GM12878 (cell line): ENCODE data around the gene AGAP2. TPM values are rescaled to one million over a fixed set of nuclear protein-coding genes. Genes with fewer than 3 reads are reported as not detected.

Source experiments
- ATAC-seq: fragments of 200-7000 bp; cut with Tn5 transposase; 3 replicates; pipeline ENCODE4 v1.9.1; 2020; ENCODE audit warnings: mild to moderate bottlenecking, moderate library complexity
- BruUV-seq: library from RNA; stranded (reverse); fragments of 400-500 nt; replicated peaks from 2 replicates; lab custom pipeline; 2021; lab: Mats Ljungman, UMichigan
- CTCF ChIA-PET: fragments of 300-600 bp; sonication (Branson Sonifier 250); formaldehyde crosslinking; extraction: SDS; loops from one replicate; lab custom pipeline; 2021; ENCODE audit warnings: inconsistent platforms; lab: Yijun Ruan, JAX
- POLR2A ChIA-PET: fragments of 350-600 bp; formaldehyde crosslinking; extraction: SDS; loops from one replicate; lab custom pipeline; 2021; ENCODE audit warnings: inconsistent platforms; lab: Charles Lee
- RAD21 ChIA-PET: fragments of 300-600 bp; sonication (Branson Sonifier 250); formaldehyde crosslinking; loops from one replicate; lab custom pipeline; 2023; ENCODE audit warnings: antibody characterized with exemption; ENCODE audit not compliant: unreplicated experiment; lab: Charles Lee
- SMC1A ChIA-PET: fragments of 300-600 bp; sonication (Branson Sonifier 250); formaldehyde crosslinking; loops from one replicate; lab custom pipeline; 2023; ENCODE audit not compliant: unreplicated experiment, uncharacterized antibody; lab: Charles Lee
- DNase-seq: peaks from one replicate; pipeline ENCODE4 v3.0.0-alpha.2; 2011; ENCODE audit warnings: low read depth, low spot score
- FAIRE-seq: peaks from 3 replicates; lab custom pipeline; 2011; peaks lifted over from hg19 to GRCh38; lab: Jason Lieb, UNC
- H2AFZ ChIP-seq: 2 replicates; pipeline ENCODE4 v1.6.0; 2011; ENCODE audit warnings: low read depth, low read length, control low read depth; ENCODE audit not compliant: control insufficient read depth
- H3K27ac ChIP-seq: 2 replicates; pipeline ENCODE4 v1.5.1; 2011; ENCODE audit warnings: control low read depth; ENCODE audit not compliant: control insufficient read depth, insufficient read depth
- H3K27me3 ChIP-seq, 2 experiments: replicated peaks in 1 of 2; 2 replicates each; pipeline versions ENCODE4 v1.6.0 to v1.6.1; 2011; ENCODE audit warnings: low read length in 1 of 2; ENCODE audit not compliant: control insufficient read depth in 2 of 2, insufficient read depth in 2 of 2
- H3K36me3 ChIP-seq, 2 experiments: 2 replicates each; pipeline ENCODE4 v1.5.1; 2011; ENCODE audit warnings: low read length in 1 of 2; ENCODE audit not compliant: control insufficient read depth in 2 of 2, insufficient read depth in 2 of 2
- H3K4me1 ChIP-seq: 2 replicates; pipeline ENCODE4 v1.6.1; 2011; ENCODE audit warnings: mild to moderate bottlenecking, low read length, moderate library complexity, mixed read lengths; ENCODE audit not compliant: control insufficient read depth, insufficient read depth
- H3K4me2 ChIP-seq: 2 replicates; pipeline ENCODE4 v1.6.0; 2011; ENCODE audit warnings: control low read depth; ENCODE audit not compliant: control insufficient read depth, insufficient read depth
- H3K4me3 ChIP-seq: fragments of 200-600 bp; sonication (generic); 2 replicates; pipeline ENCODE4 v1.5.1; 2016
- H3K79me2 ChIP-seq: 2 replicates; pipeline ENCODE4 v1.6.0; 2011; ENCODE audit warnings: low read length; ENCODE audit not compliant: control insufficient read depth, insufficient read depth
- H3K9ac ChIP-seq: 2 replicates; pipeline ENCODE4 v1.8.0; 2011; ENCODE audit warnings: low read length, control low read depth, mixed read lengths; ENCODE audit not compliant: control insufficient read depth, insufficient read depth
- H3K9me3 ChIP-seq: replicated peaks from 3 replicates; pipeline ENCODE4 v1.5.1; 2011; ENCODE audit warnings: mild to moderate bottlenecking, low read length; ENCODE audit not compliant: control insufficient read depth, insufficient read depth
- H4K20me1 ChIP-seq: 2 replicates; pipeline ENCODE4 v1.6.0; 2011; ENCODE audit not compliant: control insufficient read depth, insufficient read depth
- ETV6 ChIP-seq, 2 experiments: fragments of 450-650 bp in 1 of 2; IDR thresholded peaks in 1 of 2; conservative IDR thresholded peaks in 1 of 2; 2 replicates each; pipeline ENCODE4 v1.6.1; 2014; ENCODE audit warnings: antibody characterized with exemption in 1 of 2, borderline replicate concordance in 1 of 2, low read depth in 1 of 2, mild to moderate bottlenecking in 1 of 2, moderate library complexity in 1 of 2
- LARP7 ChIP-seq: fragments of 450-650 bp; IDR thresholded peaks from 2 replicates; pipeline ENCODE4 v1.6.1; 2017; ENCODE audit warnings: mild to moderate bottlenecking
- RB1 ChIP-seq: fragments of 450-650 bp; formaldehyde crosslinking; IDR thresholded peaks from 2 replicates; pipeline ENCODE4 v1.6.1; 2017; ENCODE audit warnings: mild to moderate bottlenecking, borderline replicate concordance
- WGBS: methylation state at CpG from one replicate; pipeline ENCODE4 v1.1.6; 2016; ENCODE audit warnings: low lambda C conversion rate; ENCODE audit not compliant: insufficient replicate concordance, insufficient coverage; ENCODE audit errors: missing lambda C conversion rate; 5-methylcytosine and 5-hydroxymethylcytosine counted together
- in situ Hi-C: fragments of 300-500 bp; cut with MboI; formaldehyde crosslinking; loops from 9 replicates; pipeline ENCODE4 v1.14.3; 2018; ENCODE audit warnings: mixed read lengths
- intact Hi-C: fragments of 100-400 bp; cut with micrococcal nuclease; formaldehyde crosslinking; loops from one replicate; pipeline ENCODE4 v1.14.2; 2022; ENCODE audit not compliant: unreplicated experiment
- polyA plus RNA-seq, 11 experiments: library from polyadenylated mRNA; depleted of rRNA in 4 of 11; unstranded in 6 of 11; stranded (reverse) in 5 of 11; fragments of >200 nt; fragmentation: Nextera tagmentation in 4 of 11; fragmentation: Illumina TruSeq in 1 of 11; extraction: Ambion mirVana in 4 of 11; extraction: Trizol in 1 of 11; gene quantifications; 1 replicate in 1 of 11; 2 replicates in 10 of 11; pipeline versions ENCODE4 v1.2.1 to v1.2.3, GENCODE V29; 2011 to 2016; ENCODE audit warnings: inconsistent platforms in 2 of 11, missing spikeins in 2 of 11, low read depth in 1 of 11
- total RNA-seq, 4 experiments: library from RNA; depleted of rRNA in 3 of 4; stranded (reverse); fragments of >200 nt in 3 of 4; fragmentation: Illumina TruSeq in 1 of 4; extraction: Trizol in 1 of 4; gene quantifications; 2 replicates each; pipeline versions ENCODE4 v1.2.1 to v1.2.3, GENCODE V29; 2013 to 2021
- TF ChIP-seq, protein P1 (sequence below): fragments of 450-650 bp; IDR thresholded peaks from 2 replicates; pipeline ENCODE4 v1.6.1; 2017; ENCODE audit warnings: borderline replicate concordance

AGAP2 gene
- total and polyA plus RNA-seq, 10 of the 15 experiments (the other 5 are each of a cell fraction or from before 2014, with no cell fraction given), result 0.29 to 19.8 (median 11.0) TPM

DNA sequence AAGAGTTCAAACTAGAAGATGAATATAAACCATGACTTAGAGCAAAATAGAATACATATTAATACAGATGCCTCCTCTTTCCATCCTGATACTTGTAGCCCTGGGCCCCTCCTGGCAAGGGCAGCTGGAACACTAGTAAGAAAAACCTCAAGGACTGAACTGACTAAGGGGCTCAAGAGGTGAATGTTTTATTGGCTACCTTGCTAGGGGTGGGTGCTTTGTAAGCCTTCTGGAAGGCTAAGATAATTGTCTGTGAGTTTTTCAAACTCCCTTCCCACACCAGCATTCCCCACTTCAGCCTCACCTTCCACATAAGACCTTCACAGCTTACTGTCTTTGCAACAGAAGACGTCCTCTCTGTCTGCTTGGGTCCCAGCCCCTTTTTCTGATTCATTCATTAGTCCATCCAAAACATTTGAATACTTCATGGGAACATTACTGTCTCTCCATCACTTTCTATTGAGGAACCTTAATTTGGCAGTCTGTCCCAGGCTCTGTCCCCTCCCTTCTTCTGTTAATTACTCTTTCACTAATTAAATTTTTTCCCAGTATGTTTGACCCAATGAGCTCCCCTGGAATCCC is 15.3 kb upstream of the AGAP2 start (continued):
- no peak for TF ChIP-seq ETV6 (conservative IDR thresholded peaks at IDR 0.05 in 1 of 2, IDR thresholded peaks at IDR 0.05 in 1 of 2; ENCODE audit: borderline replicate concordance in 1 of 2, low read depth in 1 of 2)
- TF ChIP-seq, protein P1, sequence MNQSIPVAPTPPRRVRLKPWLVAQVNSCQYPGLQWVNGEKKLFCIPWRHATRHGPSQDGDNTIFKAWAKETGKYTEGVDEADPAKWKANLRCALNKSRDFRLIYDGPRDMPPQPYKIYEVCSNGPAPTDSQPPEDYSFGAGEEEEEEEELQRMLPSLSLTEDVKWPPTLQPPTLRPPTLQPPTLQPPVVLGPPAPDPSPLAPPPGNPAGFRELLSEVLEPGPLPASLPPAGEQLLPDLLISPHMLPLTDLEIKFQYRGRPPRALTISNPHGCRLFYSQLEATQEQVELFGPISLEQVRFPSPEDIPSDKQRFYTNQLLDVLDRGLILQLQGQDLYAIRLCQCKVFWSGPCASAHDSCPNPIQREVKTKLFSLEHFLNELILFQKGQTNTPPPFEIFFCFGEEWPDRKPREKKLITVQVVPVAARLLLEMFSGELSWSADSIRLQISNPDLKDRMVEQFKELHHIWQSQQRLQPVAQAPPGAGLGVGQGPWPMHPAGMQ, result no peak

DNA sequence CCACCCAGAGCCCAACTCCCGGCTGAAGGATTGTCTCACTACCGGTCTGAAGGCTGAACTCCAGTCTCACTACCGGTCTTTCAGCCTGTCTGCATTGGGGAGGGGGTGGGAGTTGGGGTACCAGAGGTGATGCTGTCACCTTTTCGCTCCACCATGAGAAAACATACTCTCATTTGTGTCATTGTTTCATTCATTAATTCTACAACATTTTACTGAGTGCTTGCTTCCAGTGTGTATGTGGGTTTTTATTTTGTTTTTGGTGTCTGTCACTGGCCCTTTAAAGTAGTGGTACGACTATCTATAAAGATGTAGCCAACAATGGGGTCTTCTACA is 14.1 kb upstream of the AGAP2 start:
- Histone ChIP-seq H3K79me2 (peaks cover 30% of the 10 kb centered on the region), H3K4me1 (peaks cover 27% of the 10 kb centered on the region), H4K20me1 (no peaks in the 10 kb centered on the region), H3K9me3 (no peaks in the 10 kb centered on the region), H3K27me3 (no peaks in the 10 kb centered on the region), H3K4me3 (peak overlapping the region; percentile 63; the same call in 1 of the 2 replicates), H3K27ac (no peak overlapping the region), H2AFZ (peak overlapping the region; percentile 57), H3K4me2 (peak overlapping the region; percentile 77), H3K9ac (no peak overlapping the region), H3K36me3 (peaks cover 6 to 8% of the 10 kb centered on the region in 2 experiments)
- ATAC-seq (no peak), FAIRE-seq (no peak), DNase-seq (no peak)
- in situ Hi-C loops (no loop called here), intact Hi-C loops (loop anchor here (10.0 kb wide), 1 partner anchor 278 kb away; the partner anchor contains the start of gene ARHGAP9)
- ChIA-PET SMC1A (no interaction called here), RAD21 (interaction anchor here (1.1 kb wide), 1 partner anchor 91 kb away, joined by 3 read pairs; no protein-coding TSS in a partner anchor), POLR2A (interaction anchor here (0.6 to 1.2 kb wide), 2 partner anchors 11 to 29 kb away, joined by 4 to 18 read pairs; no protein-coding TSS in a partner anchor), CTCF (interaction anchor here (0.7 to 1.2 kb wide), 2 partner anchors 9 to 143 kb away, joined by 3 read pairs; no protein-coding TSS in a partner anchor)
- TF ChIP-seq LARP7, result 0 out of 2 replicates have a peak, but pooled peaks have one; percentile 10
- TF ChIP-seq RB1, result no peak
- BruUV-seq, result no TSS peak
- WGBS, result 0% methylated on average over 5 of the region's 5 CpGs
